GM12878 (cell line): ENCODE results near the gene A4GNT. TPM values are rescaled to one million over a fixed set of nuclear protein-coding genes. Genes with fewer than 3 reads are reported as not detected.
"Not testable (repeated sequence)": the region's sequence is repeated elsewhere in the genome, so short reads cannot be mapped to it uniquely, and the experiment has no call there.

Experiments used
- ATAC-seq: fragments of 200-7000 bp; cut with Tn5 transposase; 3 replicates; pipeline ENCODE4 v1.9.1; 2020; ENCODE audit warnings: mild to moderate bottlenecking, moderate library complexity
- BruUV-seq: library from RNA; stranded (reverse); fragments of 400-500 nt; replicated peaks from 2 replicates; lab custom pipeline; 2021; lab: Mats Ljungman, UMichigan
- CTCF ChIA-PET: fragments of 300-600 bp; sonication (Branson Sonifier 250); formaldehyde crosslinking; extraction: SDS; loops from one replicate; lab custom pipeline; 2021; ENCODE audit warnings: inconsistent platforms; lab: Yijun Ruan, JAX
- POLR2A ChIA-PET: fragments of 350-600 bp; formaldehyde crosslinking; extraction: SDS; loops from one replicate; lab custom pipeline; 2021; ENCODE audit warnings: inconsistent platforms; lab: Charles Lee
- RAD21 ChIA-PET: fragments of 300-600 bp; sonication (Branson Sonifier 250); formaldehyde crosslinking; loops from one replicate; lab custom pipeline; 2023; ENCODE audit warnings: antibody characterized with exemption; ENCODE audit not compliant: unreplicated experiment; lab: Charles Lee
- SMC1A ChIA-PET: fragments of 300-600 bp; sonication (Branson Sonifier 250); formaldehyde crosslinking; loops from one replicate; lab custom pipeline; 2023; ENCODE audit not compliant: unreplicated experiment, uncharacterized antibody; lab: Charles Lee
- DNase-seq: peaks from one replicate; pipeline ENCODE4 v3.0.0-alpha.2; 2011; ENCODE audit warnings: low read depth, low spot score
- FAIRE-seq: peaks from 3 replicates; lab custom pipeline; 2011; peaks lifted over from hg19 to GRCh38; lab: Jason Lieb, UNC
- H2AFZ ChIP-seq: 2 replicates; pipeline ENCODE4 v1.6.0; 2011; ENCODE audit warnings: low read depth, low read length, control low read depth; ENCODE audit not compliant: control insufficient read depth
- H3K27ac ChIP-seq: 2 replicates; pipeline ENCODE4 v1.5.1; 2011; ENCODE audit warnings: control low read depth; ENCODE audit not compliant: control insufficient read depth, insufficient read depth
- H3K27me3 ChIP-seq, 2 experiments: replicated peaks in 1 of 2; 2 replicates each; pipeline versions ENCODE4 v1.6.0 to v1.6.1; 2011; ENCODE audit warnings: low read length in 1 of 2; ENCODE audit not compliant: control insufficient read depth in 2 of 2, insufficient read depth in 2 of 2
- H3K36me3 ChIP-seq, 2 experiments: 2 replicates each; pipeline ENCODE4 v1.5.1; 2011; ENCODE audit warnings: low read length in 1 of 2; ENCODE audit not compliant: control insufficient read depth in 2 of 2, insufficient read depth in 2 of 2
- H3K4me1 ChIP-seq: 2 replicates; pipeline ENCODE4 v1.6.1; 2011; ENCODE audit warnings: mild to moderate bottlenecking, low read length, moderate library complexity, mixed read lengths; ENCODE audit not compliant: control insufficient read depth, insufficient read depth
- H3K4me2 ChIP-seq: 2 replicates; pipeline ENCODE4 v1.6.0; 2011; ENCODE audit warnings: control low read depth; ENCODE audit not compliant: control insufficient read depth, insufficient read depth
- H3K4me3 ChIP-seq: fragments of 200-600 bp; sonication (generic); 2 replicates; pipeline ENCODE4 v1.5.1; 2016
- H3K79me2 ChIP-seq: 2 replicates; pipeline ENCODE4 v1.6.0; 2011; ENCODE audit warnings: low read length; ENCODE audit not compliant: control insufficient read depth, insufficient read depth
- H3K9ac ChIP-seq: 2 replicates; pipeline ENCODE4 v1.8.0; 2011; ENCODE audit warnings: low read length, control low read depth, mixed read lengths; ENCODE audit not compliant: control insufficient read depth, insufficient read depth
- H3K9me3 ChIP-seq: replicated peaks from 3 replicates; pipeline ENCODE4 v1.5.1; 2011; ENCODE audit warnings: mild to moderate bottlenecking, low read length; ENCODE audit not compliant: control insufficient read depth, insufficient read depth
- H4K20me1 ChIP-seq: 2 replicates; pipeline ENCODE4 v1.6.0; 2011; ENCODE audit not compliant: control insufficient read depth, insufficient read depth
- BHLHE40 ChIP-seq, 2 experiments: fragments of 450-650 bp in 1 of 2; IDR thresholded peaks; 2 replicates each; pipeline ENCODE4 v1.6.1; 2011 to 2017; ENCODE audit warnings: low read depth in 2 of 2, borderline replicate concordance in 1 of 2, improper control_type of control experiment in 1 of 2, low read length in 1 of 2, mild to moderate bottlenecking in 1 of 2
- CREM ChIP-seq: IDR thresholded peaks from 2 replicates; pipeline ENCODE4 v1.6.1; 2014; ENCODE audit warnings: antibody characterized with exemption, low read depth
- E2F8 ChIP-seq: fragments of 450-650 bp; IDR thresholded peaks from 2 replicates; pipeline ENCODE4 v1.6.1; 2018; ENCODE audit warnings: mild to moderate bottlenecking, low read depth, moderate library complexity; ENCODE audit not compliant: partially characterized antibody
- ELK1 ChIP-seq: IDR thresholded peaks from 2 replicates; pipeline ENCODE4 v1.6.1; 2012; ENCODE audit warnings: low read depth, low read length, improper control_type of control experiment
- FOXK2 ChIP-seq: fragments of 450-650 bp; IDR thresholded peaks from 2 replicates; pipeline ENCODE4 v1.6.1; 2017; ENCODE audit warnings: mild to moderate bottlenecking, moderate library complexity
- HCFC1 ChIP-seq: fragments of 150-350 bp; IDR thresholded peaks from 2 replicates; pipeline ENCODE4 v1.6.1; 2014; ENCODE audit warnings: low read length
- KDM1A ChIP-seq: fragments of 200-600 bp; sonication (generic); IDR thresholded peaks from 2 replicates; pipeline ENCODE4 v1.6.1; 2016; ENCODE audit warnings: borderline replicate concordance
- PML ChIP-seq: IDR thresholded peaks from 2 replicates; pipeline ENCODE4 v1.6.1; 2012; ENCODE audit warnings: low read length, inconsistent platforms
- ZNF687 ChIP-seq: fragments of 450-650 bp; IDR thresholded peaks from 2 replicates; pipeline ENCODE4 v1.6.1; 2017; ENCODE audit warnings: mild to moderate bottlenecking, moderate library complexity
- WGBS: methylation state at CpG from one replicate; pipeline ENCODE4 v1.1.6; 2016; ENCODE audit warnings: low lambda C conversion rate; ENCODE audit not compliant: insufficient replicate concordance, insufficient coverage; ENCODE audit errors: missing lambda C conversion rate; 5-methylcytosine and 5-hydroxymethylcytosine counted together
- in situ Hi-C: fragments of 300-500 bp; cut with MboI; formaldehyde crosslinking; loops from 9 replicates; pipeline ENCODE4 v1.14.3; 2018; ENCODE audit warnings: mixed read lengths
- intact Hi-C: fragments of 100-400 bp; cut with micrococcal nuclease; formaldehyde crosslinking; loops from one replicate; pipeline ENCODE4 v1.14.2; 2022; ENCODE audit not compliant: unreplicated experiment
- polyA plus RNA-seq, 11 experiments: library from polyadenylated mRNA; depleted of rRNA in 4 of 11; unstranded in 6 of 11; stranded (reverse) in 5 of 11; fragments of >200 nt; fragmentation: Nextera tagmentation in 4 of 11; fragmentation: Illumina TruSeq in 1 of 11; extraction: Ambion mirVana in 4 of 11; extraction: Trizol in 1 of 11; gene quantifications; 1 replicate in 1 of 11; 2 replicates in 10 of 11; pipeline versions ENCODE4 v1.2.1 to v1.2.3, GENCODE V29; 2011 to 2016; ENCODE audit warnings: inconsistent platforms in 2 of 11, missing spikeins in 2 of 11, low read depth in 1 of 11
- total RNA-seq, 4 experiments: library from RNA; depleted of rRNA in 3 of 4; stranded (reverse); fragments of >200 nt in 3 of 4; fragmentation: Illumina TruSeq in 1 of 4; extraction: Trizol in 1 of 4; gene quantifications; 2 replicates each; pipeline versions ENCODE4 v1.2.1 to v1.2.3, GENCODE V29; 2013 to 2021

Gene A4GNT
- total and polyA plus RNA-seq, 10 of the 15 experiments (the other 5 are each of a cell fraction or from before 2014, with no cell fraction given): not detected

DNA sequence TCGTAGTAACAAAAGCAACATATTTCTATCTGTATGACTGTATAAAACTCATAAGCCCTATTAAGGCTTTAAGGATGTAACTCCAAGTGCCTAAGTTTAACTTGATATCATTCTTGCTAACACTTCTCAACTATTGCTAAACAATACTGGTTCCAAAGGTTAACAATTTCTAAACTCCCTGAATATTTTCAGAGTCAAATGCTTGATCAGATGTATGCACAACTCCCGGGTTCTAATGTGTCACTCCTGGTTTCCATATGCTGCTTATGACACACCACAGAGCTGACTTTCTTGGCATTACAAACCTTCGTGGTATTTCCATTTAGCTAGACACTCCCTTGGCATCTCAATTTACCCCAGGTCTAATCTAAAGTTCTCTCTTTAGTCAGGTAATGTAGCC lies 43.1 kb downstream of the A4GNT start (continued):
- TF ChIP-seq ZNF687 (no peak), KDM1A (no peak), BHLHE40 (IDR thresholded peaks at IDR 0.05; ENCODE audit: borderline replicate concordance in 1 of 2, low read depth in 2 of 2, low read length in 1 of 2) (no peak), CREM (no peak), HCFC1 (no peak), PML (no peak), E2F8 (no peak), FOXK2 (no peak), ELK1 (no peak)

- ATAC-seq: not testable (repeated sequence)
- SMC1A ChIA-PET: interaction anchor here (1.3 kb wide), 1 partner anchor 9 kb away, joined by 3 read pairs; no protein-coding TSS in a partner anchor
Observed at GRCh38 chr3:138085745-138086144, 46.4 kb downstream of the A4GNT start.

More at GRCh38 chr3:138085745-138086144, 46.4 kb downstream of the A4GNT start:
- H3K4me3 ChIP-seq, FAIRE-seq, POLR2A ChIA-PET, DNase-seq, H3K79me2 ChIP-seq, in situ Hi-C loops, H3K36me3 ChIP-seq, BruUV-seq, H3K4me1 ChIP-seq, RAD21 ChIA-PET, intact Hi-C loops, H3K4me2 ChIP-seq, H3K9ac ChIP-seq, H3K27me3 ChIP-seq, H4K20me1 ChIP-seq, H3K27ac ChIP-seq, H3K9me3 ChIP-seq, H2AFZ ChIP-seq, CTCF ChIA-PET: not testable (repeated sequence)
- 100% methylated on average over 1 of the region's 3 CpGs for WGBS
